Measurements from ENCODE around the gene THOC6. TPM values are rescaled to one million over a fixed set of nuclear protein-coding genes. Genes with fewer than 3 reads are reported as not detected.
A peak's percentile ranks its signal among the peaks of the same experiment; 100 is the strongest.

Gene THOC6
- total and polyA plus RNA-seq, 9 of the 15 experiments (the other 6 are each of a cell fraction or from before 2014, with no cell fraction given) = 2.5 to 65.4 (median 42.3) TPM

- TF ChIP-seq ZBTB40 (IDR thresholded peaks at IDR 0.05) (0 out of 2 replicates have a peak, but pooled peaks have one; percentile 23), ZBTB40 (CRISPR knock-in tag; IDR thresholded peaks at IDR 0.05) (no peak), ARID2 (IDR thresholded peaks at IDR 0.05) (0 out of 2 replicates have a peak, but pooled peaks have one; percentile 8), TRIM25 (IDR thresholded peaks at IDR 0.05; ENCODE audit: borderline replicate concordance) (peak; percentile 96; the same call in 1 of the 2 replicates)
Observed at GRCh38 chr16:2982402-2982801, 41.4 kb upstream of the THOC6 start (continued).

Data from K562 (cell line).